ENCODE measurements around the gene CADM2.

DNA sequence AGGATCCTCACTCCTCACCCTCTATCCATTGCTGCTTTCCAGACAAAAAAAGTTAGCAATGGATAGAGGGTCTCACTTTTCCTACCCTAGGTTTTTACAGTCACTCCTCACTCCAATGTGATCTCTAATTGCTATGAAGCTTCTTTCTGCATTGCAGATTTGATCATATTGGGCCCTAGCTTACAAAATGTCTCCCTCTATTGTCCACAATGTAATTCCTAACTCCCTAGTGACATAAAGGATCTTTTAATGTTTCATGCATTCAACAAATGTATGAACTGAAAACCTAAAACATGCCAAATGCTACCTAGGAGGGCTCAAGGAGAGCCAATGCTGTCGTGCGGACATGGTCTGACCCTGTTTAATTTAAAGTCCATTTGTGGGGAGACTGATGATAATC is 234.8 kb downstream of the CADM2 start:
- TF ChIP-seq, protein P1, sequence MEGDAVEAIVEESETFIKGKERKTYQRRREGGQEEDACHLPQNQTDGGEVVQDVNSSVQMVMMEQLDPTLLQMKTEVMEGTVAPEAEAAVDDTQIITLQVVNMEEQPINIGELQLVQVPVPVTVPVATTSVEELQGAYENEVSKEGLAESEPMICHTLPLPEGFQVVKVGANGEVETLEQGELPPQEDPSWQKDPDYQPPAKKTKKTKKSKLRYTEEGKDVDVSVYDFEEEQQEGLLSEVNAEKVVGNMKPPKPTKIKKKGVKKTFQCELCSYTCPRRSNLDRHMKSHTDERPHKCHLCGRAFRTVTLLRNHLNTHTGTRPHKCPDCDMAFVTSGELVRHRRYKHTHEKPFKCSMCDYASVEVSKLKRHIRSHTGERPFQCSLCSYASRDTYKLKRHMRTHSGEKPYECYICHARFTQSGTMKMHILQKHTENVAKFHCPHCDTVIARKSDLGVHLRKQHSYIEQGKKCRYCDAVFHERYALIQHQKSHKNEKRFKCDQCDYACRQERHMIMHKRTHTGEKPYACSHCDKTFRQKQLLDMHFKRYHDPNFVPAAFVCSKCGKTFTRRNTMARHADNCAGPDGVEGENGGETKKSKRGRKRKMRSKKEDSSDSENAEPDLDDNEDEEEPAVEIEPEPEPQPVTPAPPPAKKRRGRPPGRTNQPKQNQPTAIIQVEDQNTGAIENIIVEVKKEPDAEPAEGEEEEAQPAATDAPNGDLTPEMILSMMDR (IDR thresholded peaks at IDR 0.05): no peak
- TF ChIP-seq POLR2A (IDR thresholded peaks at IDR 0.05; ENCODE audit: low read depth): no peak
- TF ChIP-seq POLR2AphosphoS5 (IDR thresholded peaks at IDR 0.05): no peak
- TF ChIP-seq EP300 (IDR thresholded peaks at IDR 0.05): no peak
